Neural progenitor cell (in vitro differentiated cells): ENCODE measurements around the gene FZD10.

Experiments used
- EZH2 ChIP-seq: fragments of 200-600 bp; sonication (generic); IDR thresholded peaks from 2 replicates; pipeline ENCODE4 v1.6.1; 2017; ENCODE audit warnings: antibody characterized with exemption, mild to moderate bottlenecking, moderate library complexity
- TF ChIP-seq, protein P1 (sequence below): fragments of 200-600 bp; sonication (generic); IDR thresholded peaks from 2 replicates; pipeline ENCODE4 v1.5.1; 2017; ENCODE audit warnings: antibody characterized with exemption, mild to moderate bottlenecking

DNA sequence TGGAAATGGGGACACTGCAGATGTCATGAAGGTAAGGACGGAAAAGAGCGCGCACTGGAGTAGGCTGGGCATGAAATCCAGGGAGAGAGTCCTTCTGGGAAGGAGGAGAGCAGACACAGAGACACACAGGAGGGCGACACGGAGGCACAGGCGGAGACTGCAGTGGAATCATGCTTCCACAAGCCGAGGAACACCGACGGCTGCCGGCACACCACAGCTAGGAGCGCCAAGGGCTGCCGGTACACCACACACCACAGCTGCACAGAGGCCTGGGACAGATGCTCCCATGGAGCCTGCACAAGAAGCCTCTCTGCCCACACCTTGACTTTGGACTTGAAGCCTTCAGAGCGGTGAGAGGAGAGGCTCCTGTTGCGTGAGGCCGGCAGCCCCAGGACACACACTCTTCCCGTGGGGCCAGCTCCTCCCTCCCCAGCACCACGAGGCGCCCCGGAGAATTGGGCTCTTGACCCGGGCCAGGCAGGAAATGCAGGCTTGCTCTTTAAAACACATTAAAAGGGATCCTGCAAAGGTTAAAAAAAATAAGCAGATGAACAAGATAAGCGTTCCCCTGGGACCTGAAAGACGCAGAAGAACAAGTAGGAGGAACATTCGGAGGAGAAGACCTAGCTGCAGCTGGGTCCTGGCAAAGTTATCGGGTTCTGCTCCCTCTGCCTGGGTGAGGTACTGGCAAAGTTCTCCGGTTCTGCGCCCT is 28.3 kb upstream of the FZD10 start:
- TF ChIP-seq, protein P1, sequence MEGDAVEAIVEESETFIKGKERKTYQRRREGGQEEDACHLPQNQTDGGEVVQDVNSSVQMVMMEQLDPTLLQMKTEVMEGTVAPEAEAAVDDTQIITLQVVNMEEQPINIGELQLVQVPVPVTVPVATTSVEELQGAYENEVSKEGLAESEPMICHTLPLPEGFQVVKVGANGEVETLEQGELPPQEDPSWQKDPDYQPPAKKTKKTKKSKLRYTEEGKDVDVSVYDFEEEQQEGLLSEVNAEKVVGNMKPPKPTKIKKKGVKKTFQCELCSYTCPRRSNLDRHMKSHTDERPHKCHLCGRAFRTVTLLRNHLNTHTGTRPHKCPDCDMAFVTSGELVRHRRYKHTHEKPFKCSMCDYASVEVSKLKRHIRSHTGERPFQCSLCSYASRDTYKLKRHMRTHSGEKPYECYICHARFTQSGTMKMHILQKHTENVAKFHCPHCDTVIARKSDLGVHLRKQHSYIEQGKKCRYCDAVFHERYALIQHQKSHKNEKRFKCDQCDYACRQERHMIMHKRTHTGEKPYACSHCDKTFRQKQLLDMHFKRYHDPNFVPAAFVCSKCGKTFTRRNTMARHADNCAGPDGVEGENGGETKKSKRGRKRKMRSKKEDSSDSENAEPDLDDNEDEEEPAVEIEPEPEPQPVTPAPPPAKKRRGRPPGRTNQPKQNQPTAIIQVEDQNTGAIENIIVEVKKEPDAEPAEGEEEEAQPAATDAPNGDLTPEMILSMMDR, result no peak
- no peak for TF ChIP-seq EZH2
